Right lobe of liver (tissue), 6 donors: ENCODE results near the gene ALK. TPM values are rescaled to one million over a fixed set of nuclear protein-coding genes. Genes with fewer than 3 reads are reported as not detected.

Source experiments
- ATAC-seq, 4 donors: fragments of 200-7000 bp; cut with Tn5 transposase; one replicate each; pipeline ENCODE4 v1.9.1; 2020; ENCODE audit warnings: mild to moderate bottlenecking in 4 of 4, moderate library complexity in 4 of 4
- DNase-seq, 3 donors: peaks; one replicate each; pipeline ENCODE4 v3.0.0-alpha.2; 2020
- H3K27ac ChIP-seq, 3 donors: fragments of 200-600 bp; one replicate each; pipeline ENCODE4 v1.8.0; 2022
- H3K27me3 ChIP-seq, 2 donors: fragments of 200-600 bp; one replicate each; pipeline ENCODE4 v1.8.0; 2022
- H3K36me3 ChIP-seq, 4 donors: fragments of 200-600 bp; sonication (generic) in 1 of 4; one replicate each; pipeline versions ENCODE4 v1.5.1 to v1.8.0; 2017 to 2022; ENCODE audit warnings: control low read depth in 1 of 4
- H3K4me1 ChIP-seq, 4 donors: fragments of 200-600 bp; sonication (generic) in 1 of 4; one replicate each; pipeline versions ENCODE4 v1.5.1 to v1.8.0; 2017 to 2022; ENCODE audit warnings: control low read depth in 1 of 4
- H3K4me3 ChIP-seq, 3 donors: fragments of 200-600 bp; one replicate each; pipeline ENCODE4 v1.8.0; 2022
- H3K9me3 ChIP-seq, 4 donors: fragments of 200-600 bp; sonication (generic) in 1 of 4; one replicate each; pipeline versions ENCODE4 v1.5.1 to v1.8.0; 2017 to 2022; ENCODE audit warnings: control low read depth in 1 of 4
- CTCF ChIP-seq, 4 donors: fragments of 200-600 bp in 3 of 4; fragments of 450-650 bp in 1 of 4; IDR thresholded peaks; one replicate each; pipeline versions ENCODE4 v1.5.1 to v1.8.0; 2016 to 2022; ENCODE audit warnings: antibody characterized with exemption in 4 of 4, mild to moderate bottlenecking in 2 of 4
- POLR2A ChIP-seq: fragments of 450-650 bp; IDR thresholded peaks from one replicate; pipeline ENCODE4 v1.6.1; 2017; ENCODE audit warnings: antibody characterized with exemption, mild to moderate bottlenecking
- WGBS: methylation state at CpG from one replicate; pipeline ENCODE4 v1.1.6; 2018; ENCODE audit warnings: low coverage, low lambda C conversion rate; ENCODE audit not compliant: insufficient coverage; ENCODE audit errors: missing lambda C conversion rate; 5-methylcytosine and 5-hydroxymethylcytosine counted together
- intact Hi-C, 2 donors: fragments of 100-400 bp; cut with DNase I; formaldehyde crosslinking; loops; one replicate each; pipeline versions ENCODE4 v1.11.2 to v1.14.1; 2022
- total RNA-seq, 6 experiments: library from RNA; depleted of rRNA in 2 of 6; stranded (reverse); fragments of >200 nt in 2 of 6; fragmentation: NEBNext Ultra II Directional in 3 of 6; extraction: Animal tissue kit (Norgen Biotek cat#: 25700) in 3 of 6; gene quantifications; one replicate each; pipeline versions ENCODE4 v1.1.0 to v1.2.4, GENCODE V29; 2016 to 2023
- donor health status: DM: no; HTN: yes; CAD: no.
- donor health status: DM: no; HTN: no; CAD: no.
- donor health status: DM: no; HTN: no; CAD: no.
- donor health status: DM: no; HTN: yes; CAD: no.
- donor health status: DM: no; HTN: yes; CAD: no.

ALK gene
- total RNA-seq, 6 experiments from 2014 or later, result 0.04 to 0.06 TPM; not detected in 4

GRCh38 chr2:29817299-29817698 is 104.1 kb downstream of the ALK start:
- H3K9me3 ChIP-seq, result no peaks in the 10 kb centered on the region
- DNase-seq, result no peak
- H3K36me3 ChIP-seq, result no peaks in the 10 kb centered on the region
- H3K27me3 ChIP-seq, result no peaks in the 10 kb centered on the region
- H3K27ac ChIP-seq, result no peak overlapping the region
- H3K4me3 ChIP-seq, result no peak overlapping the region
- H3K4me1 ChIP-seq, result no peaks in the 10 kb centered on the region
- WGBS, result 80% methylated on average over 3 of the region's 4 CpGs
- intact Hi-C loops, result no loop called here
- ATAC-seq, result no peak
- TF ChIP-seq CTCF (IDR thresholded peaks at IDR 0.05) (no peak), POLR2A (no peak)

- Histone ChIP-seq H3K27me3 (no peaks in the 10 kb centered on the region), H3K27ac (no peak overlapping the region), H3K4me1 (no peaks in the 10 kb centered on the region), H3K4me3 (no peak overlapping the region), H3K9me3 (no peaks in the 10 kb centered on the region), H3K36me3 (no peaks in the 10 kb centered on the region)
- intact Hi-C loops, result no loop called here
- WGBS, result 65% methylated on average over 3 of the region's 4 CpGs
- TF ChIP-seq CTCF (IDR thresholded peaks at IDR 0.05), result no peak
- no peak for TF ChIP-seq POLR2A
- ATAC-seq, result no peak
- DNase-seq, result no peak
Measured at GRCh38 chr2:29816651-29817050, 104.7 kb downstream of the ALK start.

- TF ChIP-seq POLR2A (no peak), CTCF (IDR thresholded peaks at IDR 0.05) (no peak)
- ATAC-seq (peak in 1 of 4 donors; percentile 37), DNase-seq (no peak)
- intact Hi-C loops, result no loop called here
- H3K4me3 ChIP-seq, result no peak overlapping the region
- H3K9me3 ChIP-seq, result no peaks in the 10 kb centered on the region
- H3K4me1 ChIP-seq, result no peaks in the 10 kb centered on the region
- 17% methylated on average over 1 of the region's 1 CpG for WGBS
- no peaks in the 10 kb centered on the region for H3K27me3 ChIP-seq
- H3K27ac ChIP-seq, result no peak overlapping the region
- no peaks in the 10 kb centered on the region for H3K36me3 ChIP-seq
Measured at GRCh38 chr2:29811378-29811777, 110.0 kb downstream of the ALK start.

GRCh38 chr2:29810956-29811355 is 110.4 kb downstream of the ALK start:
- no peak for TF ChIP-seq POLR2A
- no peak for TF ChIP-seq CTCF (IDR thresholded peaks at IDR 0.05)
- H3K4me3 ChIP-seq, result no peak overlapping the region
- DNase-seq, result no peak

GRCh38 chr2:29808321-29808720 is 113.1 kb downstream of the ALK start:
- H3K27me3 ChIP-seq, result no peaks in the 10 kb centered on the region
- no peaks in the 10 kb centered on the region for H3K9me3 ChIP-seq
- no peak for DNase-seq
- no peak for ATAC-seq
- H3K36me3 ChIP-seq, result no peaks in the 10 kb centered on the region
- H3K4me3 ChIP-seq, result no peak overlapping the region
- no peak overlapping the region for H3K27ac ChIP-seq
- TF ChIP-seq POLR2A, result no peak
- no peak for TF ChIP-seq CTCF (IDR thresholded peaks at IDR 0.05)
- 24% methylated on average over 2 of the region's 4 CpGs for WGBS
- no peaks in the 10 kb centered on the region for H3K4me1 ChIP-seq
- intact Hi-C loops, result no loop called here

More at GRCh38 chr2:29810956-29811355, 110.4 kb downstream of the ALK start:
- H3K27ac ChIP-seq, result no peak overlapping the region
- ATAC-seq, result no peak
- H3K4me1 ChIP-seq, result no peaks in the 10 kb centered on the region
- no peaks in the 10 kb centered on the region for H3K9me3 ChIP-seq
- H3K36me3 ChIP-seq, result no peaks in the 10 kb centered on the region
- 23% methylated on average over 4 of the region's 5 CpGs for WGBS
- H3K27me3 ChIP-seq, result no peaks in the 10 kb centered on the region
- intact Hi-C loops, result no loop called here
